ENCODE results near the gene ZNF644.

ZNF644 gene

GRCh38 chr1:91020967-91021685, 709 bp downstream of the ZNF644 start:
- DNase-seq: peak; percentile 48

- DNase-seq: no peak
Observed at GRCh38 chr1:91020486-91020885, 1.3 kb downstream of the ZNF644 start.

GRCh38 chr1:91018006-91018405, 3.8 kb downstream of the ZNF644 start:
- DNase-seq: no peak

GRCh38 chr1:91015794-91016550, 5.9 kb downstream of the ZNF644 start:
- DNase-seq: no peak

- DNase-seq: no peak
Observed at GRCh38 chr1:91015358-91015780, 6.5 kb downstream of the ZNF644 start.

GRCh38 chr1:91014475-91014874, 7.4 kb downstream of the ZNF644 start:
- no peak for DNase-seq

- no peak for DNase-seq
Observed at GRCh38 chr1:91013302-91013701, 8.5 kb downstream of the ZNF644 start.

GRCh38 chr1:91012196-91012595, 9.6 kb downstream of the ZNF644 start:
- no peak for DNase-seq

- no peak for DNase-seq
Observed at GRCh38 chr1:91011726-91012125, 10.1 kb downstream of the ZNF644 start.

GRCh38 chr1:91007827-91008226, 14.0 kb downstream of the ZNF644 start:
- DNase-seq: no peak

- no peak for DNase-seq
Observed at GRCh38 chr1:91007092-91007491, 14.7 kb downstream of the ZNF644 start.

- no peak for DNase-seq
Observed at GRCh38 chr1:91006113-91006908, 15.5 kb downstream of the ZNF644 start.

GRCh38 chr1:91005285-91005684, 16.6 kb downstream of the ZNF644 start:
- no peak for DNase-seq

- no peak for DNase-seq
Observed at GRCh38 chr1:91004145-91004544, 17.7 kb downstream of the ZNF644 start.

- no peak for DNase-seq
Observed at GRCh38 chr1:90996742-90997413, 25.0 kb downstream of the ZNF644 start.

- DNase-seq: no peak
Observed at GRCh38 chr1:90995311-90995894, 26.4 kb downstream of the ZNF644 start.

- DNase-seq: no peak
Observed at GRCh38 chr1:90994461-90994860, 27.4 kb downstream of the ZNF644 start.

GRCh38 chr1:90993245-90993644, 28.6 kb downstream of the ZNF644 start:
- DNase-seq: no peak

GRCh38 chr1:90990779-90991178, 31.1 kb downstream of the ZNF644 start:
- DNase-seq: no peak

GRCh38 chr1:90989990-90990389, 31.8 kb downstream of the ZNF644 start:
- no peak for DNase-seq

GRCh38 chr1:90989302-90989701, 32.5 kb downstream of the ZNF644 start:
- DNase-seq: no peak

GRCh38 chr1:90987841-90988240, 34.0 kb downstream of the ZNF644 start:
- no peak for DNase-seq

GRCh38 chr1:90986953-90987352, 34.9 kb downstream of the ZNF644 start:
- DNase-seq: no peak
